GM18520 (cell line): Measurements from ENCODE around the gene CLDND2.
"Not testable (repeated sequence)": the region's sequence is repeated elsewhere in the genome, so short reads cannot be mapped to it uniquely, and the experiment has no call there.

Experiments used
- ATAC-seq: cut with Tn5 transposase; IDR thresholded peaks from one replicate; pipeline ENCODE4 v1.9.1; 2021; ENCODE audit not compliant: unreplicated experiment

CLDND2 gene

GRCh38 chr19:51368366-51369282, at the start of gene CLDND2:
Gene CLDND2 (minus strand): TSS chr19:51369003. CDS start chr19:51368577, 426 bp downstream.
- no peak for ATAC-seq

- ATAC-seq, result no peak
Measured at GRCh38 chr19:51417810-51418157, 49.0 kb upstream of the CLDND2 start.

- ATAC-seq, result no peak
Measured at GRCh38 chr19:51417107-51417809, 48.5 kb upstream of the CLDND2 start, which contains the start of gene SIGLEC10. Gene SIGLEC10 (minus strand): TSS chr19:51417642. CDS start chr19:51417581, 61 bp downstream.

GRCh38 chr19:51416422-51416821, 47.6 kb upstream of the CLDND2 start:
- ATAC-seq, result not testable (repeated sequence)

GRCh38 chr19:51415187-51415586, 46.4 kb upstream of the CLDND2 start:
- ATAC-seq, result no peak

- no peak for ATAC-seq
Measured at GRCh38 chr19:51410950-51411748, 42.3 kb upstream of the CLDND2 start.

- ATAC-seq, result no peak
Measured at GRCh38 chr19:51407511-51408131, 38.8 kb upstream of the CLDND2 start.

- no peak for ATAC-seq
Measured at GRCh38 chr19:51402117-51402516, 33.3 kb upstream of the CLDND2 start.

GRCh38 chr19:51399936-51400335, 31.1 kb upstream of the CLDND2 start:
- not testable (repeated sequence) for ATAC-seq

GRCh38 chr19:51399231-51399630, 30.4 kb upstream of the CLDND2 start:
- ATAC-seq, result no peak

GRCh38 chr19:51398096-51398704, 29.4 kb upstream of the CLDND2 start:
- no peak for ATAC-seq

GRCh38 chr19:51397453-51397852, 28.6 kb upstream of the CLDND2 start:
- ATAC-seq, result not testable (repeated sequence)

GRCh38 chr19:51396175-51396574, 27.4 kb upstream of the CLDND2 start:
- ATAC-seq, result no peak

- peak; percentile 82 for ATAC-seq
Measured at GRCh38 chr19:51394050-51394836, 25.4 kb upstream of the CLDND2 start.

GRCh38 chr19:51392701-51393100, 23.9 kb upstream of the CLDND2 start:
- no peak for ATAC-seq

GRCh38 chr19:51391073-51391611, 22.3 kb upstream of the CLDND2 start:
- no peak for ATAC-seq

- ATAC-seq, result no peak
Measured at GRCh38 chr19:51389143-51389542, 20.3 kb upstream of the CLDND2 start.

- ATAC-seq, result no peak
Measured at GRCh38 chr19:51387924-51388389, 19.2 kb upstream of the CLDND2 start, which contains the start of gene LIM2. Gene LIM2 (minus strand): TSS chr19:51387974. CDS start chr19:51387443, 531 bp downstream.
